Measurements from ENCODE around the gene GNRH2.

- no peak for TF ChIP-seq CTCF (IDR thresholded peaks at IDR 0.05; ENCODE audit: insufficient read depth, low read depth, low read length)
- peak; percentile 89 for TF ChIP-seq EZH2 (IDR thresholded peaks at IDR 0.05; ENCODE audit: insufficient read depth, low read length)
Observed at GRCh38 chr20:3082955-3083952, 39.8 kb downstream of the GNRH2 start.
